Activated effector memory CD4-positive, alpha-beta T cell treated with anti-CD3 and anti-CD28 coated beads, Interleukin-2, amount 50 U/mL, for 16 hours (primary cell): ENCODE data around the gene MIGA2.
"Not testable (repeated sequence)": the region's sequence is repeated elsewhere in the genome, so short reads cannot be mapped to it uniquely, and the experiment has no call there.

ENCODE experiments used
- DNase-seq: peaks from one replicate; pipeline ENCODE4 v3.0.0-alpha.2; 2020

MIGA2 gene

GRCh38 chr9:129036241-129036922 is at the start of gene MIGA2:
Gene MIGA2, plus strand, starts transcription at chr9:129036626. Its CDS starts 3,969 bp downstream, at chr9:129040595.
- peak; percentile 97 for DNase-seq

- peak; percentile 27 for DNase-seq
Observed at GRCh38 chr9:128986671-128987070, 49.8 kb upstream of the MIGA2 start.

GRCh38 chr9:128987805-128988204 is 48.6 kb upstream of the MIGA2 start:
- DNase-seq, result no peak

- no peak for DNase-seq
Observed at GRCh38 chr9:128992995-128993394, 43.4 kb upstream of the MIGA2 start.

GRCh38 chr9:128995791-128996190 is 40.6 kb upstream of the MIGA2 start:
- no peak for DNase-seq

- DNase-seq, result no peak
Observed at GRCh38 chr9:128998462-128998861, 38.0 kb upstream of the MIGA2 start.

GRCh38 chr9:128999581-129000206 is 36.7 kb upstream of the MIGA2 start:
- peak; percentile 30 for DNase-seq

- peak; percentile 36 for DNase-seq
Observed at GRCh38 chr9:129001504-129002325, 34.7 kb upstream of the MIGA2 start.

- peak; percentile 58 for DNase-seq
Observed at GRCh38 chr9:129002992-129003391, 33.4 kb upstream of the MIGA2 start.

- not testable (repeated sequence) for DNase-seq
Observed at GRCh38 chr9:129004173-129004572, 32.3 kb upstream of the MIGA2 start.

GRCh38 chr9:129005336-129005997 is 31.0 kb upstream of the MIGA2 start:
- DNase-seq, result no peak

- DNase-seq, result peak; percentile 74
Observed at GRCh38 chr9:129006328-129007034, 29.9 kb upstream of the MIGA2 start.

GRCh38 chr9:129007035-129007765 is 29.2 kb upstream of the MIGA2 start:
- DNase-seq, result no peak

- DNase-seq, result no peak
Observed at GRCh38 chr9:129007766-129008468, 28.5 kb upstream of the MIGA2 start.

- no peak for DNase-seq
Observed at GRCh38 chr9:129008469-129008965, 27.9 kb upstream of the MIGA2 start.

- no peak for DNase-seq
Observed at GRCh38 chr9:129008986-129009583, 27.3 kb upstream of the MIGA2 start.

- no peak for DNase-seq
Observed at GRCh38 chr9:129009584-129010141, 26.8 kb upstream of the MIGA2 start.

- no peak for DNase-seq
Observed at GRCh38 chr9:129010267-129010975, 26.0 kb upstream of the MIGA2 start.

- DNase-seq, result no peak
Observed at GRCh38 chr9:129011170-129011569, 25.3 kb upstream of the MIGA2 start.
